WTC11 (cell line): ENCODE results near the gene NUDT14.

Source experiments
- CBFB ChIP-seq: sonication (generic); formaldehyde crosslinking; IDR thresholded peaks from 2 replicates; pipeline ENCODE4 v1.8.1; 2022; ENCODE audit warnings: mild to moderate bottlenecking, low read depth, missing genetic modification reagents
- CREB1 ChIP-seq: sonication (generic); formaldehyde crosslinking; IDR thresholded peaks from 2 replicates; pipeline ENCODE4 v1.8.0; 2023; ENCODE audit warnings: mild to moderate bottlenecking, missing genetic modification reagents
- JAZF1 ChIP-seq: fragments of 250-450 bp; sonication (Bioruptor Pico); IDR thresholded peaks from 2 replicates; pipeline ENCODE4 v1.9.0; 2021; ENCODE audit warnings: moderate library complexity, mild to moderate bottlenecking, inconsistent platforms
- JUN ChIP-seq: sonication (generic); formaldehyde crosslinking; IDR thresholded peaks from 2 replicates; pipeline ENCODE4 v1.8.0; 2023; ENCODE audit warnings: mild to moderate bottlenecking, missing genetic modification reagents
- RELA ChIP-seq: sonication (generic); formaldehyde crosslinking; IDR thresholded peaks from 2 replicates; pipeline ENCODE4 v1.8.1; 2022; ENCODE audit warnings: missing genetic modification reagents, mild to moderate bottlenecking, borderline replicate concordance
- TCF7 ChIP-seq: sonication (generic); formaldehyde crosslinking; IDR thresholded peaks from 2 replicates; pipeline ENCODE4 v1.8.0; 2022; ENCODE audit warnings: mild to moderate bottlenecking, low read depth, missing genetic modification reagents, moderate library complexity
- TF ChIP-seq, protein P1 (sequence below): fragments of 200-600 bp; IDR thresholded peaks from 2 replicates; pipeline ENCODE4 v1.8.0; 2022; ENCODE audit warnings: antibody characterized with exemption
- TF ChIP-seq, protein P2 (sequence below): sonication (generic); formaldehyde crosslinking; IDR thresholded peaks from 2 replicates; pipeline ENCODE4 v1.8.1; 2022; ENCODE audit warnings: low read depth, mild to moderate bottlenecking, moderate library complexity, missing genetic modification reagents, borderline replicate concordance
- TF ChIP-seq, protein P3 (sequence below): sonication (generic); formaldehyde crosslinking; IDR thresholded peaks from 2 replicates; pipeline ENCODE4 v1.8.0; 2023; ENCODE audit warnings: missing genetic modification reagents
- TF ChIP-seq, protein P4 (sequence below): sonication (generic); formaldehyde crosslinking; conservative IDR thresholded peaks from 2 replicates; pipeline ENCODE4 v1.8.1; 2022; ENCODE audit warnings: mild to moderate bottlenecking, missing genetic modification reagents
- TF ChIP-seq, protein P5 (sequence below): sonication (generic); formaldehyde crosslinking; IDR thresholded peaks from 2 replicates; pipeline ENCODE4 v1.8.0; 2022; ENCODE audit warnings: mild to moderate bottlenecking, missing genetic modification reagents

DNA sequence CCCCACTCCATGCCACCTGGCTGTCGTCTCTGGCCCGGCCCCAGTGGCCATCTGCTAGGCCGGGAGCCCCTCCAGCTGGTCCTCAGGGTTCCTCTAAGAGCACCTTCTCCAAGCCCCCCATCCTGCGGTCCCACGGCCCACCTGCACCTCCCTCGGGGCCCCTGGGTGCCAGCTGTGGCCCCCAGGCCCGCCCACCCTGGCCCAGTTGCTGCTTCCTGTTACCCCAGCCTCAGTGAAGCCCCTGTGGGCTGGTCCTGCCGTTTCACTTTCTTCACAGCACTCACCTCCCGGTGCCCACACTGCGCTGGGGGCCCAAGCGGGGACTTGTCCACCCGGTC is 27.6 kb upstream of the NUDT14 start:
- TF ChIP-seq, protein P1, sequence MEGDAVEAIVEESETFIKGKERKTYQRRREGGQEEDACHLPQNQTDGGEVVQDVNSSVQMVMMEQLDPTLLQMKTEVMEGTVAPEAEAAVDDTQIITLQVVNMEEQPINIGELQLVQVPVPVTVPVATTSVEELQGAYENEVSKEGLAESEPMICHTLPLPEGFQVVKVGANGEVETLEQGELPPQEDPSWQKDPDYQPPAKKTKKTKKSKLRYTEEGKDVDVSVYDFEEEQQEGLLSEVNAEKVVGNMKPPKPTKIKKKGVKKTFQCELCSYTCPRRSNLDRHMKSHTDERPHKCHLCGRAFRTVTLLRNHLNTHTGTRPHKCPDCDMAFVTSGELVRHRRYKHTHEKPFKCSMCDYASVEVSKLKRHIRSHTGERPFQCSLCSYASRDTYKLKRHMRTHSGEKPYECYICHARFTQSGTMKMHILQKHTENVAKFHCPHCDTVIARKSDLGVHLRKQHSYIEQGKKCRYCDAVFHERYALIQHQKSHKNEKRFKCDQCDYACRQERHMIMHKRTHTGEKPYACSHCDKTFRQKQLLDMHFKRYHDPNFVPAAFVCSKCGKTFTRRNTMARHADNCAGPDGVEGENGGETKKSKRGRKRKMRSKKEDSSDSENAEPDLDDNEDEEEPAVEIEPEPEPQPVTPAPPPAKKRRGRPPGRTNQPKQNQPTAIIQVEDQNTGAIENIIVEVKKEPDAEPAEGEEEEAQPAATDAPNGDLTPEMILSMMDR = no peak
- TF ChIP-seq, protein P2, sequence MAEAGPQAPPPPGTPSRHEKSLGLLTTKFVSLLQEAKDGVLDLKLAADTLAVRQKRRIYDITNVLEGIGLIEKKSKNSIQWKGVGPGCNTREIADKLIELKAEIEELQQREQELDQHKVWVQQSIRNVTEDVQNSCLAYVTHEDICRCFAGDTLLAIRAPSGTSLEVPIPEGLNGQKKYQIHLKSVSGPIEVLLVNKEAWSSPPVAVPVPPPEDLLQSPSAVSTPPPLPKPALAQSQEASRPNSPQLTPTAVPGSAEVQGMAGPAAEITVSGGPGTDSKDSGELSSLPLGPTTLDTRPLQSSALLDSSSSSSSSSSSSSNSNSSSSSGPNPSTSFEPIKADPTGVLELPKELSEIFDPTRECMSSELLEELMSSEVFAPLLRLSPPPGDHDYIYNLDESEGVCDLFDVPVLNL (CRISPR knock-in tag) = no peak
- TF ChIP-seq, protein P3, sequence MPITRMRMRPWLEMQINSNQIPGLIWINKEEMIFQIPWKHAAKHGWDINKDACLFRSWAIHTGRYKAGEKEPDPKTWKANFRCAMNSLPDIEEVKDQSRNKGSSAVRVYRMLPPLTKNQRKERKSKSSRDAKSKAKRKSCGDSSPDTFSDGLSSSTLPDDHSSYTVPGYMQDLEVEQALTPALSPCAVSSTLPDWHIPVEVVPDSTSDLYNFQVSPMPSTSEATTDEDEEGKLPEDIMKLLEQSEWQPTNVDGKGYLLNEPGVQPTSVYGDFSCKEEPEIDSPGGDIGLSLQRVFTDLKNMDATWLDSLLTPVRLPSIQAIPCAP = no peak
- TF ChIP-seq, protein P4, sequence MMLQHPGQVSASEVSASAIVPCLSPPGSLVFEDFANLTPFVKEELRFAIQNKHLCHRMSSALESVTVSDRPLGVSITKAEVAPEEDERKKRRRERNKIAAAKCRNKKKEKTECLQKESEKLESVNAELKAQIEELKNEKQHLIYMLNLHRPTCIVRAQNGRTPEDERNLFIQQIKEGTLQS = no peak
- no peak for TF ChIP-seq JUN (CRISPR knock-in tag)
- no peak for TF ChIP-seq CREB1 (CRISPR knock-in tag)
- no peak for TF ChIP-seq TCF7 (CRISPR knock-in tag)
- no peak for TF ChIP-seq JAZF1 (CRISPR knock-in tag)
- TF ChIP-seq, protein P5, sequence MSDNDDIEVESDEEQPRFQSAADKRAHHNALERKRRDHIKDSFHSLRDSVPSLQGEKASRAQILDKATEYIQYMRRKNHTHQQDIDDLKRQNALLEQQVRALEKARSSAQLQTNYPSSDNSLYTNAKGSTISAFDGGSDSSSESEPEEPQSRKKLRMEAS (CRISPR knock-in tag) = no peak
- no peak for TF ChIP-seq RELA (CRISPR knock-in tag)
- TF ChIP-seq CBFB (CRISPR knock-in tag) = no peak
